Epithelial cell of proximal tubule (primary cell): ENCODE measurements around the gene RHBDF2. TPM values are rescaled to one million over a fixed set of nuclear protein-coding genes. Genes with fewer than 3 reads are reported as not detected.

ENCODE experiments used
- DNase-seq: peaks from one replicate; pipeline ENCODE4 v3.0.0-alpha.2; 2011; ENCODE audit warnings: low read depth
- H3K4me3 ChIP-seq: 2 replicates; pipeline ENCODE4 v1.5.1; 2011; ENCODE audit warnings: low read depth, mild to moderate bottlenecking, low read length
- CTCF ChIP-seq: conservative IDR thresholded peaks from 2 replicates; pipeline ENCODE4 v1.5.1; 2012; ENCODE audit warnings: low read depth, mild to moderate bottlenecking, low read length
- total RNA-seq: library from RNA; depleted of rRNA; stranded (reverse); fragments of >200 nt; gene quantifications from 2 replicates; pipeline ENCODE4 v1.2.3, GENCODE V29; 2015

The RHBDF2 gene
- total RNA-seq, 1 donor from 2014 or later, result 101 TPM

- TF ChIP-seq CTCF, result no peak
- DNase-seq, result no peak
- no peak overlapping the region for H3K4me3 ChIP-seq
These were observed 39.3 kb downstream of the RHBDF2 start for GRCh38 chr17:76461765-76462555.

GRCh38 chr17:76459674-76460073 lies 41.5 kb downstream of the RHBDF2 start:
- no peak for DNase-seq
- H3K4me3 ChIP-seq, result no peak overlapping the region
- no peak for TF ChIP-seq CTCF

GRCh38 chr17:76458580-76459490 lies 42.4 kb downstream of the RHBDF2 start:
- no peak for DNase-seq
- H3K4me3 ChIP-seq, result no peak overlapping the region
- peak; percentile 79 for TF ChIP-seq CTCF

DNA sequence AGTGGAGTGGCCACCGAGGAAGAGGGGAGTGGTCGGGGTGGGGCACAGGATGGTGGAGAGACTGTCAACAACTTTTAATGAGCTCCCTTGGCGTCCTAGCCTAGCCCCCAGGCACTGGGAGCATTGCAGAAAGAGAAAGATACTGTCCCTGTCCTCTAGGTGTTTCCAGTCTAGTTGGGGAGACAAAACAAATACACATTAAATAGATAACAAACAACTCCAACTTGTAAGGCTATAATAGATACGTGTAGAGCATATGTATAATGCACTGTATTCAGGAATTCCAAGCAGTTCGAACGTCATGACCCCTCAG lies 47.8 kb downstream of the RHBDF2 start:
- no peak overlapping the region for H3K4me3 ChIP-seq
- no peak for DNase-seq
- TF ChIP-seq CTCF, result no peak

- peak; percentile 25 for TF ChIP-seq CTCF
- H3K4me3 ChIP-seq, result peak within 1 kb of the TSS; percentile 88
- no peak for DNase-seq
These were observed 48.4 kb downstream of the RHBDF2 start, which contains the start of gene UBE2O for GRCh38 chr17:76452660-76453430. UBE2O (minus strand) TSS chr17:76453152; CDS start chr17:76453141, 11 bp downstream.

DNA sequence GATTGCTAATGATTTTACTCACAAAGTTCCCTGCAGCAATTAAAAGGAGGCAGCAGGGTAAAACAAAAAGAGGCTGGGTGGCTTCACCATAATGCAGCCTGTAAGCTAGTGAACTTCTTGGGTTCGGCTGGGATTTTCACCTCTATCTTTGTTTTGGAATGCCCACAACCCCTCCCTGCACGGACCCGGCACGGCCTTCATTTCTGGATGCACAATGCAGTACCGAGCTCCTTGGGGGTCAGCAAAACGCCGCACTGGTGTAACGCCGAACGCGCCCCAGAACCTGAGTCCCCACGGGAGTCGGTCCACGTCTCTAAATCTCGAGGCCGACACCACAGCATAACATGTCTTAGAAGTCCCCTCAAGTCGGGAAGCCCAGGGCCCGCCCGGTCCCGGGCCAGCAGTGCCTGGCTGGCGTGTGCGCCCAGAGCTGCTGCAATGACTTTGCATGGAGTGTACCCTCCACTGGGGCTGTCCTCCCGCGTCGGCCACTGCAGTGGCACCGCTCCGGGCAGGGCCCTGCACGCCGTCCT lies 49.0 kb downstream of the RHBDF2 start:
- no peak for TF ChIP-seq CTCF
- DNase-seq, result no peak

More for the DNA sequence above, 49.0 kb downstream of the RHBDF2 start:
- peak overlapping the region; percentile 88 for H3K4me3 ChIP-seq
